Fibroblast of skin of left biceps (primary cell): ENCODE data around the gene MORN1.
A peak's percentile ranks its signal among the peaks of the same experiment; 100 is the strongest.

Source experiments
- DNase-seq, 2 experiments: peaks; one replicate each; pipeline ENCODE4 v3.0.0-alpha.2; 2013; ENCODE audit warnings: low read depth in 2 of 2

MORN1 gene

GRCh38 chr1:2374252-2375155 is 16.9 kb downstream of the MORN1 start:
- DNase-seq: no peak

GRCh38 chr1:2373551-2374251 is 17.7 kb downstream of the MORN1 start:
- DNase-seq: no peak

GRCh38 chr1:2372551-2373490 is 18.5 kb downstream of the MORN1 start:
- no peak for DNase-seq

- DNase-seq: no peak
Measured at GRCh38 chr1:2368053-2368744, 23.2 kb downstream of the MORN1 start.

GRCh38 chr1:2363847-2364513 is 27.4 kb downstream of the MORN1 start:
- DNase-seq: no peak

- peak; percentile 12 to 15 for DNase-seq
Measured at GRCh38 chr1:2360588-2361364, 30.6 kb downstream of the MORN1 start.

- no peak for DNase-seq
Measured at GRCh38 chr1:2358651-2359640, 32.4 kb downstream of the MORN1 start.

- no peak for DNase-seq
Measured at GRCh38 chr1:2358072-2358471, 33.3 kb downstream of the MORN1 start.

GRCh38 chr1:2356911-2357845 is 34.2 kb downstream of the MORN1 start:
- DNase-seq: no peak

GRCh38 chr1:2356401-2356800 is 35.0 kb downstream of the MORN1 start:
- DNase-seq: no peak

GRCh38 chr1:2355373-2356261 is 35.7 kb downstream of the MORN1 start:
- no peak for DNase-seq

- no peak for DNase-seq
Measured at GRCh38 chr1:2354511-2355372, 36.6 kb downstream of the MORN1 start.

GRCh38 chr1:2353551-2354438 is 37.6 kb downstream of the MORN1 start:
- no peak for DNase-seq

GRCh38 chr1:2352897-2353550 is 38.3 kb downstream of the MORN1 start:
- DNase-seq: no peak
